ENCODE measurements around the gene ARHGEF39. TPM values are rescaled to one million over a fixed set of nuclear protein-coding genes. Genes with fewer than 3 reads are reported as not detected.

The ARHGEF39 gene
- total RNA-seq, 4 donors from 2014 or later = 1.5 to 3.6 (median 2.4) TPM; not detected in 1

DNA sequence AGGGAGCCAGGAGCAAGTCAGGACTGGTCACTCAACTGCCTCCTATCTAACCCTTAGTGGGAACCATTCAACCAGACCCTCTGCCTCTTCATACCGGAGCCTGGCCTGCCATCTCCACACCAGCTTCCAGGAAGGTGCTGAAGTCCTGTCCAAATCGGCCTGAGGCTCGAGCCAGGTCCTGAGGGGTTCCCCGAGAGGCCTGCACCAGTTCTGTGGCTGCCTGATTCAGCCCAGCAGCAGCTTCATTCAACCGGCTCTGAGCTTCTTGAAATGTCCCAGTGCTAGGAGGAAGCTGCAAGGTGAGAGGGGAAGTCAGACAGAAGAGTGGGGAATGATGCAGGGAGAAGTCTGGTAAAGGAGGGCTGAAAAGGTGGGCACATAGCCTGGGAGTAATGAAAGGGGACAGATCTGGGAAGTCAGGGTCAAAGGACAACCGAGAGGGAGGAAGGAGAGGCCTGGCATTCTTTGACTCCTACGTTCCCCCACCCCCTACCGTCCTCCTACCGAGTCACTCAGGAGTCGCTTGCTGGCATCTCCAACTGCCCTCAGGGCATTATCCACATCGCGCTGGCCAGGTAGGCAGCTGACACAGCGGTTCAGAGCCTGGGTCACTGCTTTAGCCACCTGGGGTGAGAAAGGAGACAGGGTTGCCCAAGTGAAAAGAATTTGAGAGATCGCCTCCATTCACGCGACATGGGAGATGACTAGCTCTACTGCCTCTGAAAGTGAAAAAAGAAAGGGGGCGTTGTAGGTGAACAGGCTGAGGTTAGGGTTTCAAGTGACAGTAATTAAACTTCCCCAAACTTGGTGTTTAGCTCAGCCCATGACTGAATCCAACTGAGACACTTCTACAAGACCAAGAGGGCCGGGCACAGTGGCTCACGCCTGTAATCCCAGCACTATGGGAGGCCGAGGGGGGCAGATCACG lies 46.8 kb upstream of the ARHGEF39 start:
- H3K4me3 ChIP-seq = no peak overlapping the region
- H3K9me3 ChIP-seq = no peaks in the 10 kb centered on the region
- intact Hi-C loops (cut with DNase I; ENCODE audit: low total_unique reads) = no loop called here
- DNase-seq = no peak
- no peaks in the 10 kb centered on the region for H3K36me3 ChIP-seq
- TF ChIP-seq, protein P1, sequence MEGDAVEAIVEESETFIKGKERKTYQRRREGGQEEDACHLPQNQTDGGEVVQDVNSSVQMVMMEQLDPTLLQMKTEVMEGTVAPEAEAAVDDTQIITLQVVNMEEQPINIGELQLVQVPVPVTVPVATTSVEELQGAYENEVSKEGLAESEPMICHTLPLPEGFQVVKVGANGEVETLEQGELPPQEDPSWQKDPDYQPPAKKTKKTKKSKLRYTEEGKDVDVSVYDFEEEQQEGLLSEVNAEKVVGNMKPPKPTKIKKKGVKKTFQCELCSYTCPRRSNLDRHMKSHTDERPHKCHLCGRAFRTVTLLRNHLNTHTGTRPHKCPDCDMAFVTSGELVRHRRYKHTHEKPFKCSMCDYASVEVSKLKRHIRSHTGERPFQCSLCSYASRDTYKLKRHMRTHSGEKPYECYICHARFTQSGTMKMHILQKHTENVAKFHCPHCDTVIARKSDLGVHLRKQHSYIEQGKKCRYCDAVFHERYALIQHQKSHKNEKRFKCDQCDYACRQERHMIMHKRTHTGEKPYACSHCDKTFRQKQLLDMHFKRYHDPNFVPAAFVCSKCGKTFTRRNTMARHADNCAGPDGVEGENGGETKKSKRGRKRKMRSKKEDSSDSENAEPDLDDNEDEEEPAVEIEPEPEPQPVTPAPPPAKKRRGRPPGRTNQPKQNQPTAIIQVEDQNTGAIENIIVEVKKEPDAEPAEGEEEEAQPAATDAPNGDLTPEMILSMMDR (IDR thresholded peaks at IDR 0.05) = no peak
- no peak for TF ChIP-seq POLR2A (IDR thresholded peaks at IDR 0.05)
- no peak overlapping the region for H3K27ac ChIP-seq
- no peaks in the 10 kb centered on the region for H3K27me3 ChIP-seq
- H3K4me1 ChIP-seq = no peaks in the 10 kb centered on the region

DNA sequence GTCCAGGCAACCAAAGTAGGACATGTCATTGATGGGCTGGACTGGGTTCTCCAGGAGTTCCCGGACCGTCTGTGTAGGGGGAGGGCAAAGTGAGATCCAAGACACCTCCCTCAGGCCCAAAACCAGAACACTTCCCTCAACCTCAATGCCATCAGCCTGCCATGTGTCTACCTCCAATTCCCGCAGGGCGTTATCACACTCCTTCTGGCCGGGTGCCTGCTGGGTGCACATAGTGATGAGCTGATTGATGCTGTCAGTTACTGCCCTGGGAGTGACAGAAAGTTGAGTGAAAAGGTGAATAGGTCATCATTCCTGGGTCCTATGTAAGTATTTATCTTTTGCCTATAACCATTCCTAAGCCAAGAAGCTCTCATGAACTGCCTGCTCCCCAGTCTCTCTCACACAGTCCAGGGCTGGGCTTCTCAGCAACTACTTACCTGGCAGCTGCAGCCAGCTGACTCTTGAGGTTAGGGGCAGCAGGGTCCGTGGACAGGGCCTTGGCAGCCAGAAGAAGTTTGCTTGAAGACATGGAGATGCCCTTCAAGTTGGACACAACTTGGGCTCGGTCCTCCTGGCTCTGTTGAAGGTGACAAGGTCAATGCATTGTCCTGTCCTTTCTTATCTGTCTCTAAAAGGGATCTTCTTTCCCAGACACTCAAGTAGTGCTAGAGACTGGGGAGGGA lies 46.0 kb upstream of the ARHGEF39 start:
- no peaks in the 10 kb centered on the region for H3K9me3 ChIP-seq
- H3K4me1 ChIP-seq = no peaks in the 10 kb centered on the region
- H3K36me3 ChIP-seq = no peaks in the 10 kb centered on the region
- no peak overlapping the region for H3K27ac ChIP-seq
- no peak for TF ChIP-seq POLR2A (IDR thresholded peaks at IDR 0.05)
- TF ChIP-seq, protein P1 (IDR thresholded peaks at IDR 0.05) = no peak
- intact Hi-C loops (cut with DNase I; ENCODE audit: low total_unique reads) = no loop called here
- no peak for DNase-seq
- H3K27me3 ChIP-seq = no peaks in the 10 kb centered on the region
- H3K4me3 ChIP-seq = no peak overlapping the region

DNA sequence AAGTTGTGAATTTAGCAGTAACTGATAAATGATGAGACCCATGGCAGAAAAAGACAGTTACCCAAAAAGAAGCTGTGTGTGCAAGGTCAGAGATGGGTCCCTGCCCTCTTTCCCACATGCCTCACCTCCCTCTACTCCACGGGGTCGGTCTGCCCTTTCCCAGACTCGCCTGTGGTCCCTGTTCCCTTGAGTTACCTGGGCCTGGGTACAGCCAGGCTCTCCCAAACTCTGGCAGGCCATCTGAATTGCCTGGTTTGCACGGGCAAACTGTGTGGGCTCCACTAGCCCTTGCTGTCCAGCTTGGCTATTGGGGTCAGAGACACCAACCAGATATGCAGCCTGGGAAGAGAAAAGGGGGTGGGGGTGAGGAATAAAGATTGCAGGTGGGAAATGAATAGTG lies 43.2 kb upstream of the ARHGEF39 start:
- TF ChIP-seq, protein P1 (IDR thresholded peaks at IDR 0.05) = no peak
- TF ChIP-seq POLR2A (IDR thresholded peaks at IDR 0.05) = no peak
- Histone ChIP-seq H3K4me3 (no peak overlapping the region), H3K9me3 (no peaks in the 10 kb centered on the region), H3K27ac (no peak overlapping the region), H3K4me1 (no peaks in the 10 kb centered on the region), H3K27me3 (no peaks in the 10 kb centered on the region), H3K36me3 (no peaks in the 10 kb centered on the region)
- no peak for DNase-seq
- intact Hi-C loops (cut with DNase I; ENCODE audit: low total_unique reads) = no loop called here

DNA sequence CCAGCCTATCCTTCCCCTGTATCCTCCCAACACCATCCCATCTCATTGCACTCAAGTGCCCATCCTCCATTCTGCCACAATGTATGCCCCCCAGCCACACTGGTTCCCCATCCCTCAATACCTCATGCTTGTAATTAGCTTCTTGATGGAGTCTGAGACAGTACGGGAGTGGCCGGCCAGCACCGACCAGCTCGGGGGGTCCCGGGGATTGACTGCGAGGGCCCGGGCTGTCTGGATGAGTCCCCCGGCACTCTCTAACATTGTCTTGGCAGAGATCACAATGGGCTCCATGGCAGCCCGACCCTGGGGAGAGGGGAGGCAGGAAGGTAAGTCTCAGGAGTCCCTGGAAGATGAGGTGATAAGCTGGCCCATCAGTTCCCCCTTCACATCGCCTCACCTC lies 42.0 kb upstream of the ARHGEF39 start:
- intact Hi-C loops (cut with DNase I; ENCODE audit: low total_unique reads) = no loop called here
- Histone ChIP-seq H3K4me3 (no peak overlapping the region), H3K9me3 (no peaks in the 10 kb centered on the region), H3K27ac (no peak overlapping the region), H3K4me1 (no peaks in the 10 kb centered on the region), H3K36me3 (no peaks in the 10 kb centered on the region), H3K27me3 (no peaks in the 10 kb centered on the region)
- no peak for TF ChIP-seq POLR2A (IDR thresholded peaks at IDR 0.05)
- TF ChIP-seq, protein P1 (IDR thresholded peaks at IDR 0.05) = no peak
- DNase-seq = no peak

DNA sequence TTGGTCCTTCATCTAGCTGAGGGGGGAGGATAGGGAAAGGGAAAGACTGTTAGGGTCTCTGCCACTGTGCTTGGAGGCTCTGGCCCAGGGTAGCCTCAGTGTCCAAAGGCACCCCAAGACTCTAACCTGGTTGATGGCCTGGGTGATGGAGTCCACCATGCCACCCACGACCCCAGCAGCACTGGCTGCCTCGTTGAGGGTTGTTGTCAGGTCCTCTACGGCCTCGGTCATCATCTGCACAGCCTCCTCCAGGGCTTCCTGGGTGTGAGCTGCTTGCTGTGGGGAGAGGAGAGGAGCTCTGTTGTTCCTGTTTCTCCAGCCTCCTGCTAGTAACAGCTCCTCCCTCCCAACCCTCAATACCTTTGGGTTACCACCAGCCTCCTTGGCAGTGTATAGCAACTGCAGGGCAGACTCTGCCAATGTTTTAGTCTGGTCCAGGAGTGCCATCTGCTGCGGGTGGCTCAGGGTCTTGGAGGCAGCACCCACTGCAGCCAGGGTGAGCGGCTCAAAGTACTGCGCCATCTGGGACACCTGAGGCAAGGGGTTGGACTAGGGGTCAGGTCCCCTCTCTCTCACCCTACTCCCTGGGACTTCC lies 40.9 kb upstream of the ARHGEF39 start:
- no peak for DNase-seq
- no peaks in the 10 kb centered on the region for H3K9me3 ChIP-seq
- intact Hi-C loops (cut with DNase I; ENCODE audit: low total_unique reads) = no loop called here

More for the DNA sequence above, 40.9 kb upstream of the ARHGEF39 start:
- H3K27ac ChIP-seq = no peak overlapping the region
- TF ChIP-seq, protein P1 (IDR thresholded peaks at IDR 0.05) = no peak
- no peak for TF ChIP-seq POLR2A (IDR thresholded peaks at IDR 0.05)
- no peaks in the 10 kb centered on the region for H3K27me3 ChIP-seq
- no peaks in the 10 kb centered on the region for H3K36me3 ChIP-seq
- H3K4me3 ChIP-seq = no peak overlapping the region
- no peaks in the 10 kb centered on the region for H3K4me1 ChIP-seq
